Midbrain (tissue), 1 donor: Measurements from ENCODE around the gene UNC13D.
"Not testable (repeated sequence)": the region's sequence is repeated elsewhere in the genome, so short reads cannot be mapped to it uniquely, and the experiment has no call there.

Experiments used
- DNase-seq: peaks from one replicate; lab custom pipeline; 2025; lab: John Stamatoyannopoulos, UW

UNC13D gene

GRCh38 chr17:75820094-75821080, 23.8 kb downstream of the UNC13D start:
- no peak for DNase-seq

GRCh38 chr17:75819678-75820077, 24.5 kb downstream of the UNC13D start:
- no peak for DNase-seq

- DNase-seq = no peak
Observed at GRCh38 chr17:75819116-75819515, 25.1 kb downstream of the UNC13D start.

- DNase-seq = no peak
Observed at GRCh38 chr17:75818326-75818885, 25.8 kb downstream of the UNC13D start.

- DNase-seq = no peak
Observed at GRCh38 chr17:75817571-75817970, 26.6 kb downstream of the UNC13D start.

- DNase-seq = no peak
Observed at GRCh38 chr17:75816693-75817092, 27.5 kb downstream of the UNC13D start.

- no peak for DNase-seq
Observed at GRCh38 chr17:75815399-75815798, 28.8 kb downstream of the UNC13D start.

- no peak for DNase-seq
Observed at GRCh38 chr17:75814900-75815373, 29.3 kb downstream of the UNC13D start.

GRCh38 chr17:75814021-75814395, 30.2 kb downstream of the UNC13D start:
- no peak for DNase-seq

- no peak for DNase-seq
Observed at GRCh38 chr17:75813081-75814020, 30.9 kb downstream of the UNC13D start.

GRCh38 chr17:75812096-75813013, 31.8 kb downstream of the UNC13D start:
- no peak for DNase-seq

GRCh38 chr17:75811174-75811573, 33.0 kb downstream of the UNC13D start:
- no peak for DNase-seq

GRCh38 chr17:75810756-75811155, 33.4 kb downstream of the UNC13D start:
- not testable (repeated sequence) for DNase-seq

- no peak for DNase-seq
Observed at GRCh38 chr17:75810216-75810615, 34.0 kb downstream of the UNC13D start.

GRCh38 chr17:75809631-75810111, 34.5 kb downstream of the UNC13D start:
- DNase-seq = no peak

GRCh38 chr17:75808905-75809621, 35.1 kb downstream of the UNC13D start:
- DNase-seq = no peak

GRCh38 chr17:75808549-75808904, 35.7 kb downstream of the UNC13D start:
- no peak for DNase-seq

- DNase-seq = no peak
Observed at GRCh38 chr17:75807861-75808260, 36.3 kb downstream of the UNC13D start.

- DNase-seq = no peak
Observed at GRCh38 chr17:75806822-75807500, 37.2 kb downstream of the UNC13D start.

- no peak for DNase-seq
Observed at GRCh38 chr17:75803883-75804282, 40.3 kb downstream of the UNC13D start.
